Measurements from ENCODE around the gene THAP2.

Gene THAP2

DNA sequence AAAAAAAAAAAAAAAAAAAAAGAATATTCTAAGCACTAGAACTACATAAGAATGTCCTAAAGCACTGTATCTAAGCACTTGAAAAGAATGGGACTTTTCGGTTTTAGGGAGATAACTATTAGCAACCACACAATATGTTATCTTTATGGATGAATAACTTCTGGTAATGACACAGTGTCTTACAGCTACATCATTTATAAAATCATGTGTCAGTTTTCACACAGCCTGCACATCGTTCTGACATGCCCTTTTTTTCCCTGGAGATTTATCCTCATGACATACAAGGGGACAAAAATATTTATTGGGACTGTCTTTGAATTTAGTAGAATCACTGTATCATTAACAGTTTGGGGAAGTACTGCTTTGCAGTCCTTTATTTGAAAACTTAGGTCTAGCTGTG lies 39.1 kb downstream of the THAP2 start:
- no peak for FAIRE-seq

DNA sequence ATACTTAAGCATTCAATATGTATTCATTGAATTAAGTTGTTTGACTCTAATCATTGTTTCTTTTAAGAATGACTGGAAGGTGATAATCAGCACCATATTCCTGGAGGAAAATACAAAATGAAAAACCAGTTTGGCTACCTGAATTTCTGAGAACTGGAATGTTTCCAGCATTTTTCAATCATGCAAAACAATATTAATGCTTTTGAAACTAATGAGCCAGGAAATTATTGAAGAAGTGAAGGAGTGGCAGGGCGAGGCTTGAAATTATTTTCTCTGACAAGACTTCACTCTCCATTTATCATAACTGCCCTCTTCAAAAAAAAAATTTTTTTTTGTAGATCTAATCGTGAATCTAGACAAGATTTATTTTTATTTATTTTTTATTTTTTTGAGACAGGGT lies 40.8 kb downstream of the THAP2 start:
- no peak for FAIRE-seq
- TF ChIP-seq CTCF (IDR thresholded peaks at IDR 0.05; ENCODE audit: insufficient read depth, missing control alignments), result no peak
- DNase-seq (ENCODE audit: insufficient read length, low spot score), result no peak

More for the DNA sequence above, 39.1 kb downstream of the THAP2 start:
- no peak for DNase-seq (ENCODE audit: insufficient read length, low spot score)
- no peak for TF ChIP-seq CTCF (IDR thresholded peaks at IDR 0.05; ENCODE audit: insufficient read depth, missing control alignments)

- no peak for TF ChIP-seq CTCF (IDR thresholded peaks at IDR 0.05; ENCODE audit: insufficient read depth, missing control alignments)
- FAIRE-seq (no peak), DNase-seq (ENCODE audit: insufficient read length, low spot score) (no peak)
These were observed 44.6 kb downstream of the THAP2 start for GRCh38 chr12:71708658-71709057.

- FAIRE-seq (no peak), DNase-seq (ENCODE audit: insufficient read length, low spot score) (no peak)
- no peak for TF ChIP-seq CTCF (IDR thresholded peaks at IDR 0.05; ENCODE audit: insufficient read depth, missing control alignments)
These were observed 46.4 kb downstream of the THAP2 start for GRCh38 chr12:71710276-71711125.

DNA sequence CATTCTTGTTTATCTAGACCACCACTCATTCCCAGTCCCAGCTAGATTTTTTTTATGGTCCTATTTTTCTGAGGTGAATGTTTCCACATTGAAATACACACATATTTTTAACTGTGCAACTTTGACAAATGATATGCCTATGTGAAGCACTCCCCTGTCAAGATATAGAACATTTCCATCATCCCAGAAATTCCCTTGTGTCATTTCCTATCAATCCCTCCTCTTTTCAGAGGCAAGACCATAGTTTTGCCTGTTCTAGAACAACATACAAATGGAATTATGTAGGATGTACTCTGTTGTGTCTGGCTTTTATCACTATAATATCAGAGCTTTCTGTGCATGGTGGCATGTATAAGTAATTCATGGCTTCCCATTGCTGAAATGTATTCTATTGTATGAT lies 54.5 kb downstream of the THAP2 start:
- FAIRE-seq, result no peak
- no peak for TF ChIP-seq CTCF (IDR thresholded peaks at IDR 0.05; ENCODE audit: insufficient read depth, missing control alignments)
- no peak for DNase-seq (ENCODE audit: insufficient read length, low spot score)

DNA sequence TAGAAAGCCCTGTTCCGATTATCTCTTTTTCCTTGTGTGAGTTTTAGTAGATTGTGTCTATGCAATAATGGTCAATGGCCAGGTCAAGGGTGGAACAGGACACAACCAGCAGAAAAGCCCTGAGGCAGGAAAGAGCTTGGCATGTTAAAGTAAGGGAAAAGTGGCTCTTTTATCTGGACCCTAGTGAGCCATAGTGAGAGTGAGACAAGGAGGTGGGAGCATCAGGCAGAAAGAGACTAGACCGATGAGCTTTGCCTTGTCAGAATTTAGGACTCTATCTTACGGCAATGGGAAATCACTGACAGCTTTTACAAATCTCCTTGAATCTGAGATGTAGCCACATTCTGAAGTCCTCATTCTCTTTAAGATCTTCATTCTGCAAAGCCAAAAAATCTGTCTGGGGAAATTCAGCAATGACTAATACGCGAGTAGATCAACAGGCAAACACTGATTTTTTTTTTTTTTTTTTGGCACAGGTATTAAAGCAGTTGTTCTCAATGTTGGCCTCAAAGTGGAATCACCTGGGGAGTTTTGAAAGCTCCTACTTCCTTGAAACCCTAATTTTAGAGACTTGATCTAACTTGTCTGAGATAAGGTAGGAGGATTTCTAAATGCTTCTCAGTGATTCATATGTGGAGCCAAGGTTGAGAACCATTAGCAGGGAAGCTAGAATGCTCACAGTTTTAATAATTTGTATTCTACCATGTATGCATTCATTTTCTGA lies 55.7 kb downstream of the THAP2 start:
- FAIRE-seq (no peak), DNase-seq (ENCODE audit: insufficient read length, low spot score) (no peak)
- TF ChIP-seq CTCF (IDR thresholded peaks at IDR 0.05; ENCODE audit: insufficient read depth, missing control alignments), result no peak
